ENCODE results near the gene LEMD1. TPM values are rescaled to one million over a fixed set of nuclear protein-coding genes. Genes with fewer than 3 reads are reported as not detected.

Gene LEMD1
- total RNA-seq, 1 donor, result 0.36 TPM

- DNase-seq (ENCODE audit: low read depth), result no peak
- no peak overlapping the region for H3K4me3 ChIP-seq (ENCODE audit: low read depth, low read length)
- TF ChIP-seq CTCF (IDR thresholded peaks at IDR 0.05; ENCODE audit: insufficient read depth, low read length), result no peak
Observed at GRCh38 chr1:205340676-205341075, 81.2 kb downstream of the LEMD1 start.

GRCh38 chr1:205339717-205340116 lies 82.1 kb downstream of the LEMD1 start:
- no peak for TF ChIP-seq CTCF (IDR thresholded peaks at IDR 0.05; ENCODE audit: insufficient read depth, low read length)
- DNase-seq (ENCODE audit: low read depth), result no peak
- H3K4me3 ChIP-seq (ENCODE audit: low read depth, low read length), result no peak overlapping the region

GRCh38 chr1:205339197-205339702 lies 82.6 kb downstream of the LEMD1 start:
- DNase-seq (ENCODE audit: low read depth), result no peak
- H3K4me3 ChIP-seq (ENCODE audit: low read depth, low read length), result no peak overlapping the region
- TF ChIP-seq CTCF (IDR thresholded peaks at IDR 0.05; ENCODE audit: insufficient read depth, low read length), result no peak

- no peak for DNase-seq (ENCODE audit: low read depth)
- H3K4me3 ChIP-seq (ENCODE audit: low read depth, low read length), result no peak overlapping the region
- no peak for TF ChIP-seq CTCF (IDR thresholded peaks at IDR 0.05; ENCODE audit: insufficient read depth, low read length)
Observed at GRCh38 chr1:205338011-205338410, 83.8 kb downstream of the LEMD1 start.

- no peak for TF ChIP-seq CTCF (IDR thresholded peaks at IDR 0.05; ENCODE audit: insufficient read depth, low read length)
- no peak for DNase-seq (ENCODE audit: low read depth)
- H3K4me3 ChIP-seq (ENCODE audit: low read depth, low read length), result no peak overlapping the region
Observed at GRCh38 chr1:205337481-205337880, 84.4 kb downstream of the LEMD1 start.

- TF ChIP-seq CTCF (IDR thresholded peaks at IDR 0.05; ENCODE audit: insufficient read depth, low read length), result peak; percentile 97
- peak; percentile 72 for DNase-seq (ENCODE audit: low read depth)
- H3K4me3 ChIP-seq (ENCODE audit: low read depth, low read length), result no peak overlapping the region
Observed at GRCh38 chr1:205335692-205336091, 86.2 kb downstream of the LEMD1 start.
